ENCODE measurements around the gene FTSJ1.

DNA sequence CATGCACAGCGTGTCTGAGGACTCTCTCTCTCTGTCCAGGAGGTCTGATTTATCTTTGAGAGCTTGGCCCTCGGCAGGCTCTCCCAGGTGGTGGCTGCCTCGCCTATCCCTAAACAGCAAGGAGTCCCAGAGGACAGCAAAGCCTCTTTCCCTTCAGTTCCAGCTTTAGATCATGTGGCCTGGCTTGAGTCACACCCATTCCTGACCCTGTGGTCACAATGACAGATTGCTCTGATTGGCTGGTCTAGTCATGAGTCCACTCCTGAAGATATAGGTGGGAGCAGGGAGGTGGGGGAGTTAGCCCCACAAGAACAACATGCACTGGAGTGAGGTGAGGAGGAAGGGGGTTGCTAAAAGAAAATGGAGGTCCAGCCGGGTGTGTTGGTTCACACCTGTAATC lies 20.7 kb downstream of the FTSJ1 start:
- TF ChIP-seq, protein P1, sequence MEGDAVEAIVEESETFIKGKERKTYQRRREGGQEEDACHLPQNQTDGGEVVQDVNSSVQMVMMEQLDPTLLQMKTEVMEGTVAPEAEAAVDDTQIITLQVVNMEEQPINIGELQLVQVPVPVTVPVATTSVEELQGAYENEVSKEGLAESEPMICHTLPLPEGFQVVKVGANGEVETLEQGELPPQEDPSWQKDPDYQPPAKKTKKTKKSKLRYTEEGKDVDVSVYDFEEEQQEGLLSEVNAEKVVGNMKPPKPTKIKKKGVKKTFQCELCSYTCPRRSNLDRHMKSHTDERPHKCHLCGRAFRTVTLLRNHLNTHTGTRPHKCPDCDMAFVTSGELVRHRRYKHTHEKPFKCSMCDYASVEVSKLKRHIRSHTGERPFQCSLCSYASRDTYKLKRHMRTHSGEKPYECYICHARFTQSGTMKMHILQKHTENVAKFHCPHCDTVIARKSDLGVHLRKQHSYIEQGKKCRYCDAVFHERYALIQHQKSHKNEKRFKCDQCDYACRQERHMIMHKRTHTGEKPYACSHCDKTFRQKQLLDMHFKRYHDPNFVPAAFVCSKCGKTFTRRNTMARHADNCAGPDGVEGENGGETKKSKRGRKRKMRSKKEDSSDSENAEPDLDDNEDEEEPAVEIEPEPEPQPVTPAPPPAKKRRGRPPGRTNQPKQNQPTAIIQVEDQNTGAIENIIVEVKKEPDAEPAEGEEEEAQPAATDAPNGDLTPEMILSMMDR (conservative IDR thresholded peaks at IDR 0.05; ENCODE audit: low read length), result no peak
- no peak for TF ChIP-seq EZH2phosphoT487 (IDR thresholded peaks at IDR 0.05; ENCODE audit: borderline replicate concordance)
